Psoas muscle (tissue), 8 donors: ENCODE measurements around the gene APBB3. TPM values are rescaled to one million over a fixed set of nuclear protein-coding genes. Genes with fewer than 3 reads are reported as not detected.

ENCODE experiments used
- ATAC-seq, 4 donors: fragments of 200-7000 bp; cut with Tn5 transposase; one replicate each; pipeline ENCODE4 v1.9.1; 2020; ENCODE audit warnings: moderate library complexity in 3 of 4, mild to moderate bottlenecking in 2 of 4
- DNase-seq, 2 donors: peaks; one replicate each; pipeline ENCODE4 v3.0.0-alpha.2; 2020
- H3K27ac ChIP-seq: fragments of 200-600 bp; one replicate; pipeline ENCODE4 v1.8.0; 2022
- H3K27me3 ChIP-seq, 3 donors: fragments of 200-600 bp in 1 of 3; one replicate each; pipeline versions ENCODE4 v1.6.1 to v1.8.0; 2013 to 2022; ENCODE audit warnings: low read length in 2 of 3, mild to moderate bottlenecking in 2 of 3, moderate library complexity in 1 of 3; ENCODE audit not compliant: insufficient read depth in 3 of 3
- H3K36me3 ChIP-seq, 2 donors: fragments of 200-600 bp in 1 of 2; one replicate each; pipeline versions ENCODE4 v1.6.1 to v1.8.0; 2013 to 2022; ENCODE audit warnings: low read depth in 1 of 2, mild to moderate bottlenecking in 1 of 2, moderate library complexity in 1 of 2; ENCODE audit not compliant: insufficient read depth in 1 of 2
- H3K4me1 ChIP-seq: fragments of 200-600 bp; one replicate; pipeline ENCODE4 v1.8.0; 2022
- H3K4me3 ChIP-seq: fragments of 200-600 bp; one replicate; pipeline ENCODE4 v1.8.0; 2022; ENCODE audit warnings: mild to moderate bottlenecking
- H3K9me3 ChIP-seq: fragments of 200-600 bp; one replicate; pipeline ENCODE4 v1.8.0; 2022
- WGBS, 3 donors: extraction: QIAGEN DNeasy Blood & Tissue Kit; methylation state at CpG; one replicate each; pipeline versions ENCODE4 v1.1.6 to v1.1.7; 2013; 5-methylcytosine and 5-hydroxymethylcytosine counted together
- intact Hi-C, 2 donors: fragments of 100-400 bp; cut with DNase I; formaldehyde crosslinking; loops; one replicate each; pipeline versions ENCODE4 v1.11.0 to v1.14.2; 2022
- polyA plus RNA-seq, 3 donors: library from polyadenylated mRNA; stranded (reverse); fragments of 200-250 nt; gene quantifications; one replicate each; pipeline ENCODE4 v1.2.3, GENCODE V29; 2013
- total RNA-seq, 4 donors: library from RNA; stranded (reverse); fragmentation: NEBNext Ultra II Directional in 2 of 4; extraction: Animal tissue kit (Norgen Biotek cat#: 25700) in 2 of 4; gene quantifications; one replicate each; pipeline versions ENCODE4 v1.2.1 to v1.2.4, GENCODE V29; 2021 to 2023
- TF ChIP-seq, protein P1 (sequence below): fragments of 200-600 bp; IDR thresholded peaks from one replicate; pipeline ENCODE4 v1.8.0; 2022; ENCODE audit warnings: antibody characterized with exemption
- donor health status: healthy with polysubstance abuse.
- donor health status: DM: no; HTN: no; CAD: no; lungs with moderate emphysema.
- donor health status: Bipolar disorder and iron deficiency.
- donor health status: healthy.
- donor health status: DM: yes; HTN: yes; CAD: no.
- donor health status: DM: no; HTN: no; CAD: no.
- donor health status: DM: no; HTN: no; CAD: no.
- donor health status: DM: yes; HTN: yes; CAD: no.

The APBB3 gene
- total and polyA plus RNA-seq, 7 donors: 4.3 to 25.4 (median 9.5) TPM

DNA sequence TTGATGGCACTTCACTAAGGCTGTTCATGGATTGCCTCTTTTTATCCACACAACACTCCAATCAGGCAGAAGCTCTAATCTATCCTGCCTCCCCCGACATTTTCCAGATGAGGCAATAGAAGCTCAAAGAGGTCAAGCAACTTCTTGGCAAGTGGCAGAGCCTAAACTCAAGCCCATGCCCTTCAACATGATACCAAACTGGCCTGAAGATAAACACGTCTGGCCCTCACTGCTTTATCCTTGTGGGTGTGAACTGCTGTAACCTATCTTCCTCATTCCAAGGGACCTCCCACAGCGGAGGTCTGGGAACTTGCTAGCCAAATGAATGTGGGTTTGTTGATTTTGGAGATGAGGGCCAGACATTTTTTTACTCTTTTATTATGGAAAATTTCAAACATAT lies 9.8 kb upstream of the APBB3 start:
- WGBS, 3 donors: 22 to 30% (median 29%) methylated on average over 3 of the region's 3 CpGs
- no peaks in the 10 kb centered on the region for H3K36me3 ChIP-seq
- H3K27ac ChIP-seq: peak overlapping the region; percentile 56
- DNase-seq (no peak), ATAC-seq (peak in 3 of 4 donors; percentile 31 to 51 (median 41))
- intact Hi-C loops: loop anchor here in 1 of 2 donors (10.0 kb wide), 1 partner anchor 161 kb away; no protein-coding TSS in a partner anchor
- no peaks in the 10 kb centered on the region for H3K9me3 ChIP-seq
- TF ChIP-seq, protein P1, sequence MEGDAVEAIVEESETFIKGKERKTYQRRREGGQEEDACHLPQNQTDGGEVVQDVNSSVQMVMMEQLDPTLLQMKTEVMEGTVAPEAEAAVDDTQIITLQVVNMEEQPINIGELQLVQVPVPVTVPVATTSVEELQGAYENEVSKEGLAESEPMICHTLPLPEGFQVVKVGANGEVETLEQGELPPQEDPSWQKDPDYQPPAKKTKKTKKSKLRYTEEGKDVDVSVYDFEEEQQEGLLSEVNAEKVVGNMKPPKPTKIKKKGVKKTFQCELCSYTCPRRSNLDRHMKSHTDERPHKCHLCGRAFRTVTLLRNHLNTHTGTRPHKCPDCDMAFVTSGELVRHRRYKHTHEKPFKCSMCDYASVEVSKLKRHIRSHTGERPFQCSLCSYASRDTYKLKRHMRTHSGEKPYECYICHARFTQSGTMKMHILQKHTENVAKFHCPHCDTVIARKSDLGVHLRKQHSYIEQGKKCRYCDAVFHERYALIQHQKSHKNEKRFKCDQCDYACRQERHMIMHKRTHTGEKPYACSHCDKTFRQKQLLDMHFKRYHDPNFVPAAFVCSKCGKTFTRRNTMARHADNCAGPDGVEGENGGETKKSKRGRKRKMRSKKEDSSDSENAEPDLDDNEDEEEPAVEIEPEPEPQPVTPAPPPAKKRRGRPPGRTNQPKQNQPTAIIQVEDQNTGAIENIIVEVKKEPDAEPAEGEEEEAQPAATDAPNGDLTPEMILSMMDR: no peak
- no peak overlapping the region for H3K4me3 ChIP-seq
- H3K4me1 ChIP-seq: peaks cover 32% of the 10 kb centered on the region
- H3K27me3 ChIP-seq: no peaks in the 10 kb centered on the region

GRCh38 chr5:140573683-140574082 lies 9.3 kb upstream of the APBB3 start:
- Histone ChIP-seq H3K27ac (peak overlapping the region; percentile 56), H3K27me3 (no peaks in the 10 kb centered on the region), H3K4me1 (peaks cover 37% of the 10 kb centered on the region), H3K36me3 (no peaks in the 10 kb centered on the region), H3K9me3 (no peaks in the 10 kb centered on the region), H3K4me3 (no peak overlapping the region)
- WGBS, 3 donors: 91 to 95% (median 94%) methylated on average over 7 of the region's 7 CpGs
- DNase-seq (no peak), ATAC-seq (no peak)
- TF ChIP-seq, protein P1: no peak
- intact Hi-C loops: loop anchor here in 1 of 2 donors (10.0 kb wide), 1 partner anchor 161 kb away; no protein-coding TSS in a partner anchor

DNA sequence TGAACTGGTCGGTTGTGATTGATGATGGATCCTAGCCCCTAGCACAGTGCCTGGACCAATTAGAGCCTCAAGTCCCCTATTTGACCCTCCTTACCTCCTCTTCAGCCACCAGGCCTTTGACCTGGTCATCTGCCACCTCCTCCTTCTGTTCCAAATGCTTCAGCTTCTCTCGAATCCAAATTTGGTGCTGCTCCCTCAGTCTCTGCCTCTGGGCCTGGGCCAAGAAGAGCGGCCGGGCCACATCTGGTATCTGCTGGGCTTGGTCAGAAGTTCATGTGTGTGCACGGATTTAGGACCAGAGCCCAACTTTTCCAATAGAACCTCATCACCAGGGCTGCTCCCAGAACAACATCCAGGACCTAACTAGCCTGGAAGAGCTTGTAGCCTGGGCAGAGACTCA lies 6.7 kb upstream of the APBB3 start:
- no peak for ATAC-seq
- peak overlapping the region; percentile 97 for H3K27ac ChIP-seq
- no peaks in the 10 kb centered on the region for H3K27me3 ChIP-seq
- peaks cover 63% of the 10 kb centered on the region for H3K4me1 ChIP-seq
- TF ChIP-seq, protein P1: no peak
- intact Hi-C loops: loop anchor here in 1 of 2 donors (10.0 kb wide), 1 partner anchor 164 kb away; no protein-coding TSS in a partner anchor
- DNase-seq: peak in 1 of 2 donors; percentile 66
- no peak overlapping the region for H3K4me3 ChIP-seq
- peaks cover 4 to 26% of the 10 kb centered on the region in 2 donors for H3K36me3 ChIP-seq
- 26 to 39% (median 36%) methylated on average over 5 of the region's 5 CpGs for WGBS, 3 donors
- no peaks in the 10 kb centered on the region for H3K9me3 ChIP-seq

- intact Hi-C loops: loop anchor here in 1 of 2 donors (10.0 kb wide), 1 partner anchor 164 kb away; no protein-coding TSS in a partner anchor
- WGBS, 3 donors: 83 to 96% (median 87%) methylated on average over 1 of the region's 1 CpG
- no peaks in the 10 kb centered on the region for H3K27me3 ChIP-seq
- H3K27ac ChIP-seq: peak overlapping the region; percentile 97
- no peak for ATAC-seq
- peaks cover 69% of the 10 kb centered on the region for H3K4me1 ChIP-seq
- H3K36me3 ChIP-seq: peaks cover 7 to 32% of the 10 kb centered on the region in 2 donors
- H3K9me3 ChIP-seq: no peaks in the 10 kb centered on the region
- H3K4me3 ChIP-seq: no peak overlapping the region
- TF ChIP-seq, protein P1: no peak
- DNase-seq: no peak
These were observed 6.1 kb upstream of the APBB3 start for GRCh38 chr5:140570488-140570887.

DNA sequence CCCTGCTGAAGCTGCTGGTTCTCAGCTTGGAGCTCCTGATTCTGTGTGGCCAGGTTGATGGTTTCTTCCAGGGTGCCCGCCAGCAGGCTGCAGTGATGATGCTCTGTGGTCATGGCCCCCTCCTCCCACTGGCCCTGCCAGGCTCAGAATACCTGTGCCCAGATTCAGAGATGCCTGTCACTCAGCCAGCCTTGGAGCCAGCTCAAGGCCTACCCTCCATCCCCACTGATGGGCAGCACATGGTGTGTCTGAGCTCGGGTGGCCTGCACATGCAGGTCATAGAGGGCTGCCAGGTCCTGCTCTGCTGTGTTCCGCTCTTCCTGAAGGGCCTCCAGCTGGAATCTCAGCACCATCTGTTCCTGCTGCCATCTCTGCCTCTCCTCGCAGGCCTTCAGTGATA lies 5.7 kb upstream of the APBB3 start:
- DNase-seq (peak in 1 of 2 donors; percentile 58), ATAC-seq (peak; percentile 39 to 57 (median 52))
- intact Hi-C loops: loop anchor here in 1 of 2 donors (10.0 kb wide), 1 partner anchor 165 kb away; no protein-coding TSS in a partner anchor
- H3K27ac ChIP-seq: peak overlapping the region; percentile 97
- WGBS, 3 donors: 39 to 51% (median 44%) methylated on average over 4 of the region's 4 CpGs
- H3K36me3 ChIP-seq: peaks cover 7 to 32% of the 10 kb centered on the region in 2 donors
- no peaks in the 10 kb centered on the region for H3K27me3 ChIP-seq
- peaks cover 73% of the 10 kb centered on the region for H3K4me1 ChIP-seq
- peak overlapping the region; percentile 34 for H3K4me3 ChIP-seq
- TF ChIP-seq, protein P1: no peak
- no peaks in the 10 kb centered on the region for H3K9me3 ChIP-seq
